ENCODE data around the gene MDN1.
"Not testable (repeated sequence)": the region's sequence is repeated elsewhere in the genome, so short reads cannot be mapped to it uniquely, and the experiment has no call there.

The MDN1 gene

GRCh38 chr6:89644864-89645263 is 174.7 kb downstream of the MDN1 start:
- DNase-seq (ENCODE audit: low read depth), result no peak

DNA sequence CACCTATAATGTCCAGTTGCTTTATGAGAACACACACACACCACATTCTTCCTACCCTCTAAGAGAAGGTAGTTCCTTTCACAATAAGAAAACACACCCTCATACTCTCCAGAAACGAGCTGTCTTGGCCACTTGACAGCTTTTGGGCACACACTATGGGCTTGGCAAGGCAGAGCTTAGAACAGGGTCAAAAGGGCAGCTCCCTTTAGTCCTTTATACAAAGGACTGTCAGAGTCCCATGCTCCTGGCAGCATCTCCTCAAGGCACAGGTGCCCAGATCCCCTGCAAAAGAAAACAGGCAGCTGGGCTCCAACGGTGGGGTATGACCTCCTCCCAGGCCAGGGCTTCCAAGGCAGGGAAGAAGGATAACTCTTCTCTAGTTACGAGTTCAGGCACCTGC is 176.2 kb downstream of the MDN1 start:
- DNase-seq (ENCODE audit: low read depth), result no peak

DNA sequence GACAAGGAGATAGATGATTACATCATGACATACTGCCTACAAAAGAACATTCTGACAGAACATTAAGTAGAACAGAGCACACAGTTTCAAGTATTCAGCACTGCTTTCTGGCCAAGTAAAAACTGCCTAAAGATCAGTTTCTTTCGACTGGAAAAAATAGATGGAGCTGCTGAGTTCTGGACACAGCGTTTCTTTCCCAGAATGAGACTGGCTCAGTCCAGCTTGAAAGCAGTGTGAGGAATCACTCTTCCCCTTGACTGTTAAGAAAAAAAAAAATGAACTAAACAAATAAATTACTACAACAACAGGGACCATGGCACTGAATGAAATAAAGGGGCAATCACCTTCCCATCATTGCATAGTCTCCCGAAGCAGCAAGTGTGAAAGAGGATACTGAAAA is 176.6 kb downstream of the MDN1 start:
- no peak for DNase-seq (ENCODE audit: low read depth)

DNA sequence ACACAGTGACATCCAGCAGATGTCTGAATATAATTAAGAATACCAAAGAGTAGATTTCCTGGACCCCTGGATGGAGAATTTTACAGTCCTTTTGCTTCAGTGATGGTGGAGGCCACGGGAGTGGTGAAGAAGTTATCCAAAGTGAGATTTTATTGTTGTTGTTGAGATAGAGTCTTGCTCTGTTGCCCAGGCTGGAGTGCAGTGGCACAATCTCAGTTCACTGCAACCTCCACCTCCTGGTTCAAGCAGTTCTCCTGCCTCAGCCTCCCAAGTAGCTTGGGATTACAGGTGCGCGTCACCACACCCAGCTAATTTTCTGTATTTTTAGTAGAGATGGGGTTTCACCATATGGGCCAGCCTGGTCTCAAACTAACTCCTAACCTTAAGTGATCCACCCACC is 178.0 kb downstream of the MDN1 start:
- not testable (repeated sequence) for DNase-seq (ENCODE audit: low read depth)

- DNase-seq (ENCODE audit: low read depth), result peak; percentile 54
These were observed 178.8 kb downstream of the MDN1 start for GRCh38 chr6:89640804-89641203.

DNA sequence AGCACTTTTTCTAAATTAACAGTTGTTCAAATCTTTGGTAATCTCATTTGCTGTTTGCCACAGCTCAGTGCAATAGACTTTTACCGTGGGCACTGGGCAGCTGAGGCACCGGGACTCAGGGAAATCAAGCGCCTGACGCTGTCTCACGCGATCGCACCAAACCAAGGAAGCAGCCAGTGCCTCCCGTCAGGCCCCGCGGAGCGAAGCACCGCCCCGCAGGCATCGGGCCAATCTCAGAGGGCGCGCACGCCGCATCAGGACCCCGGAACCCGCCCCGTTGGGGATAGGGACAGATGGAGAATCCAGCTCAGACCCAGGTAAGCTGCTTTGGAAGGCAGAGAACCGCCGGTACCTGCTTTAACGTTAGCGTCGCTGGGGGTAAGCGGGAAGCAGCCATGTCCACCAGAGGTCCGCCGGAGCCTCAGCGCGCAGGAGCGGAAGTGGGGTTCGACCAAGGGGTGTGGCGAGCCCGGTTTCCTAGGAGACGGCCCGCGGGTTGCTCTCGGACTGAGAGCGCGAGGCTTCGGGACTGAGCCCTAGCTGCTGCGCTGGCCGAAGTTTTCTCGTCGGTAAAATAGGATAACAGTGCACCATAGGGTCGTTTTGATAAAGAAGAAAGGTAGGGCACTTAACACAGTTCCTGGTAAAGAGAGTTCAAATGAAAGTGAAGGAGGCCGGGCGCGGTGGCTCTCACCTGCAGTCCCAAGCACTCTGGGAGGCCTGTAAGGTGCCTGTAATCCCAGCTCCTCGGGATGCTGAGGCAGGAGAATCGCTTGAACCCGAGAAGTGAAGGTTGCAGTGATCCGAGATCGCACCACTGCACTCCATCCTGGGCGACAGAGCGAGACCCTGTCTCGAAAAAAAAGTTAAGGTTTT is 181.0 kb downstream of the MDN1 start, which contains the start of gene LYRM2:
LYRM2 (minus strand) TSS at position 428 of the 876 bp plus-strand sequence; CDS start at position 397, 31 bp downstream.
- peak; percentile 94 for DNase-seq (ENCODE audit: low read depth)

DNA sequence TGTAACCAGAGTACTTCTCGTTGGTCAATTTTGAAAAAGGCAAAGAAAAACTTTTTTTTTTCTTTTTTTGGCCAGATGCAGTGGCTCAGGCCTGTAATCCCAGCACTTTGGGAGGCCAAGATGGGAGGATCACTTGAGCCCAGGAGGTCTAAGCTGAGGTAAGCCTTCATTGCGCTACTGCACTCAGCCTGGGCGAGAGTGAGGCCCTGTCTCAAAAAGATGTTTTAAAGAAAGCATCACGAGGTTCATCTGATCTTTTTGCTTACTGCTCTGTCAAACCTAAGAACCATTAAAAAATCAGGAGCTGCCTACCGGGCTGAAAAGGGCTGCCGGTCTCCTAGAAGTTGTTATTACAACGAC is 181.7 kb downstream of the MDN1 start:
- DNase-seq (ENCODE audit: low read depth), result no peak

- not testable (repeated sequence) for DNase-seq (ENCODE audit: low read depth)
These were observed 183.2 kb downstream of the MDN1 start for GRCh38 chr6:89636412-89636811.

GRCh38 chr6:89630488-89630887 is 189.1 kb downstream of the MDN1 start:
- DNase-seq (ENCODE audit: low read depth), result no peak

- no peak for DNase-seq (ENCODE audit: low read depth)
These were observed 195.8 kb downstream of the MDN1 start for GRCh38 chr6:89623749-89624148.

DNA sequence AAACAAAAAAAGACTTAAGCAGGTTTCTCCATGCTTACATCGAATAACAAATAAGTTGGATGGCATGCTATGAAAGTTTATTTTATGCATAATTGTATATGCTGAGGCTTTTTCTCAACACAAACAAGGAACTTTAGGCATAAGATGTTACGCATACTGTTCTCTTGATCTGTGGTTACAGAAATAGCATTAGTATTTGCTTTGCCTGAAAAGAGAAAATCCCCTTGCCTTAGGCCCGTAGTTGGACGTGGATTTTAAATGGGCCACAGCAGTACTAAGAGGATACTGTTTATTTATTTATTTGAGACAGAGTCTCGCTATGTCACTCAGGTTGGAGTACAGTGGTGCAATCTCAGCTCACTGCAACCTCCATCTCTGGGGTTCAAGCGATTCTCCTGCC is 200.0 kb downstream of the MDN1 start:
- no peak for DNase-seq (ENCODE audit: low read depth)

DNA sequence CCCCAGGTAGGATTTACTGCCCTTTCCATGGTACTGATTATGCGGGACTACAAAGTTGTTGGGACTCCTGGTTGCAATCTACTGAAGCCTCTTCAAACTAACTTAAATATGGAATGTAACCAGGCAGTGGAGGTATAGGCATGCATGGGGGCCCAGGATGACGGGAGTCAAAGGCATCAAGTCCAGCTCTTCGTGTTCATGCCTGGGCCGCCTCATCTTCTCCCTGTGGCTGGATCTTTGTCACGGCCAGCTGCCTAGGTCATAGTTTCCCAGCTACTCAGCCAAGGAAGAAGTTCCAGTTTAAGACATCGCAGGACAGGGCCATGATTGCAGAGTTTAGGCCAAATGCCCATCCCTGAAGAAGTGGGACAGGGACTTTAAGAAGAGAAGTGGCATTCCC is 201.6 kb downstream of the MDN1 start:
- DNase-seq (ENCODE audit: low read depth), result no peak

DNA sequence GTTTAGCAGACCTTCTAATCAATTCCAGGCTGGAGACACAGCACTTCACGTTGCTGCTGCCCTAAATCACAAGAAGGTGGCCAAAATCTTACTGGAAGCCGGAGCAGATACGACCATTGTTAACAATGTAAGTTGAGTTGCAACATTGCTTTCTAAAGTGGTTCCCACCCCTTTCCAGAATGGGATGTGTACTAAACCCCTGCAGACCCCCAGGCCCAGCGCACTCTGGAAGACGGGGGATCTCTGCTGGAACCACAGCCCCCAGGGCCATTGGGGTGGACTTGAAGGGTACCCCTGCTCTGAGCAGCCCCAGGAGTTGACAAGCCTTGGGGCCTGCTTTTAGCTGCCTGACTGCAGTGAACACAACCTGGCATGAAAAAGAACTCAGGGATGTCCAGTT is 203.1 kb downstream of the MDN1 start:
- no peak for DNase-seq (ENCODE audit: low read depth)

GRCh38 chr6:89615882-89616281 is 203.7 kb downstream of the MDN1 start:
- no peak for DNase-seq (ENCODE audit: low read depth)

DNA sequence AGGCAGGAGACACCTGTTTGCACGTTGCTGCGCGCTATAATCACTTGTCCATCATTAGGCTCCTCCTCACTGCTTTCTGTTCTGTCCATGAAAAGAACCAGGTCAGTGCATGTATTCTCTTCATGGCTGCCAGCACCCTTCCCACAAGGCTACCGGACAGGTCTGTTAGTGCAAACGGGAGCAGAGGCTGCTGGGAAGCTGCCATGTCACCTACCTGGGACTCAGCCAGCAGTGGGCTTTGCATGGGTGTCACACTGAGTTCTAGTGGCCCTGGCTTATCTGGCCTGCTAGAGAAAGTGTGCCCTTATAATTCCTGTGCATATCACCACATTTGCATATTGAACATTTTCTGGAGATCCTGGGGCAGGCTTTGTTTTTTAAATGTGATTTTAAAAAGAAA is 205.8 kb downstream of the MDN1 start:
- DNase-seq (ENCODE audit: low read depth), result no peak

DNA sequence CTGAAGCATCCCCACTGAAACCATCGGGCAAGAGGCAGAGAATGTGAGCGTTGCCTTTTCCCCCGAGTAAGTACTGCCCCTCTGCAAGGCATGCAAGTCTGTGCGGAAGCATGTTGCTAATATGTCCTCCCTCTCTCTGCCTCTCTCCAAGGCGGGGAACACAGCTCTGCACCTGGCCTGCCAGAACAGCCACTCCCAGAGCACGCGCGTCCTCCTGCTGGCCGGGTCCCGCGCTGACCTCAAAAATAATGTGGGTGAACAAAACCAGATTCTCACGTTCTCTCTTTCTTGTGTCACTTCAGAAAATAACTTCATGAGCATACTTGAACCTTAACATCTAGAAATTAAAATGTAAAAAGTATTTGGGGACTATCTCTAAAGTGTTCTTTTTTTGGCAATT is 207.5 kb downstream of the MDN1 start:
- no peak for DNase-seq (ENCODE audit: low read depth)

GRCh38 chr6:89611666-89612065 is 207.9 kb downstream of the MDN1 start:
- peak; percentile 29 for DNase-seq (ENCODE audit: low read depth)

GRCh38 chr6:89610149-89610642 is 209.4 kb downstream of the MDN1 start:
- DNase-seq (ENCODE audit: low read depth), result peak; percentile 36

- no peak for DNase-seq (ENCODE audit: low read depth)
These were observed 213.7 kb downstream of the MDN1 start for GRCh38 chr6:89605861-89606260.

- no peak for DNase-seq (ENCODE audit: low read depth)
These were observed 214.9 kb downstream of the MDN1 start for GRCh38 chr6:89604653-89605052.

DNA sequence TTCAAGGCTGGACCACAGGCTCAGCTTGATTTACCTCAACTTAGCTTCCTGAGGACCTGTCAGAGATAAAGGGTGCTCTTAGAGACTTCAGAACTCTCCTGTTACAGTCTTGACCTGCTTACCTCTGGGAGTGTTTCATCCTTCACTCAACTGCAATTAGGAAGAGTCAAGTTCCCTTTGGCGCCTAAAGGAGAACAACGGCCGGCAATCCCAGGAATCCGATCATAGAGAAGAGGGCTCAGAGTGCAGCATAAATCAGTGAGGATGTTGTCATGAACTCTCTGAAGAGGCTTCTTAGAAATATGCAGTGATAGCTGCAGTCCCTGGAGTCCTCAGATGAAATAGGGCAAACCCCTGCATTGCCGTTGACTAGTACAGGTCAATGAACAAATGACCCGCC is 217.4 kb downstream of the MDN1 start:
- DNase-seq (ENCODE audit: low read depth), result no peak

DNA sequence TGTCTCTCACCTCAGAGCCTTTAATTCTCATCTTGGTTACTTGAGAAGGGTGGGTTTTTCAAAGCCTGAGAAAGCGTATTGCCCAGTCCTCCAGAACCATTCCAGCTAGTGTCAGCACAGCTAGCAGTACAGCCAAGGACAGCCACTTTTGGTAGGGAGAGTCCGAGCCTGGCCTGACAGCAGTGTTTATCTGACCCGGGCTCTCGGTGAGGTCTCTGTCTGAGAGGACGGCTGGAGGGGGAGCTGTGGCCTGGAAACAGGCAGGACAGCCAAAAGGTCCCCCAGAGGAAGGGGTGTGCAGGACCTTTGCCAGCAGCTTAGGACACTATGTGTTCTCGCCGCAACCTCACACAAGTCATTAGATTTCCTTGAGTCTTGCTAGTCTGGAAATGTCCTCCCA is 219.9 kb downstream of the MDN1 start:
- DNase-seq (ENCODE audit: low read depth), result no peak

DNA sequence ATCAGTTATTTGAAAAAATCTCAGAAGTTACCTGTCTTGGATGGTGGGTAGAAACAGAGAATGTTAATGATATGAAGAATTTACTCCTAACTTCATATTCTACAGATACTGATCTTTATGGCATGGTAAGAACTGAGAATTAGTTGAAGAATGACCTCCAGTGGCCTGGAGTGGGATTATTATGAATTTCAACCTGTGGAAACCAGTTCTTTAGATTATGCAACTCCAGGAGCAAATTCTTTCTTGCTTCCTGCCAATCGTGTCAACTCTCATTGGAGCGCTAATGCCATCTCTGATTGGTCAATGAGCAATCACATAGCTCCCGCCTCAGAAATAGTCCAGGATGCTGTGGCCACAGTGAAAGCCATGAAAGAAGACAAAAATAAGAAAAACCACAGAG is 221.6 kb downstream of the MDN1 start:
- peak; percentile 62 for DNase-seq (ENCODE audit: low read depth)

DNA sequence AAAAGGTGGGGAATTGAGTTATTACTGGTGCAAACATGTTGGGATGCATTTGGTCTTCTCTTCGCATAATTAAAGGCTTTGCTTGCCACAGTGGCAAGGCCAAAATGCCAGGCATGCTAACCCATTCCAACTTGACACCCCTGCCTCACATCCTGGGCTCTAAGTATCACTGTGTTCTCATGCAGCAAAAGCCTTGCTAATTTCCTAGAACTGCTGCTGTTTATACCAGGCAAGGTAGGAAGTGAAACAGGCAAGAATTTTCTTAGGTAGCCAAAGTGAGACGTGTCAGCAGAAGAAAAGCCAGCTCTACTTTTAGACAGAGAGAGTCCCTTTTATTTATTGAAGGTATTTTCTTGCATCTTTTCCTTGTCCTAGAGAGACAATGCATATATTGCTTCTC is 222.2 kb downstream of the MDN1 start:
- DNase-seq (ENCODE audit: low read depth), result no peak
